Stimulated activated CD4-positive, alpha-beta T cell treated with anti-CD3 and anti-CD28 coated beads, Interleukin-12 subunit alpha, Interleukin-12 subunit beta, amount 100 ng/mL, for 4 hours (primary cell): Measurements from ENCODE around the gene CUX1.
"Not testable (repeated sequence)": the region's sequence is repeated elsewhere in the genome, so short reads cannot be mapped to it uniquely, and the experiment has no call there.

Experiments
- DNase-seq: peaks from one replicate; pipeline ENCODE4 v3.0.0-alpha.2; 2020

CUX1 gene

DNA sequence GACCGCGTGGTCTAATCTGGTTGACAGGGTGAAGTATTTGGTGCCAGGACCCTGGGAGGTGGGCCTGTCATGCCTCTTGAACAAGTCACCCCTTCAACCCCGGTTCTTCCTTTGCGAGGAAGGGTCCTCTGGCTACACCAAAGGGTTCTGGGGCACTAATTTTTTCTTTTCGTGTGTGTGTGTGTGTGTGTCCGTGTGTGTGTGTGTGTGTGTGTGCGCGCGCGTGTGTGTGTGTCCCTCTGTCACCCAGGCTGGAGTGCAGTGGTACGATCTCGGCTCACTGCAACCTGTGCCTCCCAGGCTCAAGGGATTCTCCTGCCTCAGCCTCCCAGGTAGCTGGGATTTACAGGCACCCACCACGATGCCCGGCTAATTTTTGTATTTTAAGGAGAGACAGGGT, 483.9 kb downstream of the CUX1 start:
- not testable (repeated sequence) for DNase-seq

- no peak for DNase-seq
Measured at GRCh38 chr7:102302025-102302424, 484.6 kb downstream of the CUX1 start.

DNA sequence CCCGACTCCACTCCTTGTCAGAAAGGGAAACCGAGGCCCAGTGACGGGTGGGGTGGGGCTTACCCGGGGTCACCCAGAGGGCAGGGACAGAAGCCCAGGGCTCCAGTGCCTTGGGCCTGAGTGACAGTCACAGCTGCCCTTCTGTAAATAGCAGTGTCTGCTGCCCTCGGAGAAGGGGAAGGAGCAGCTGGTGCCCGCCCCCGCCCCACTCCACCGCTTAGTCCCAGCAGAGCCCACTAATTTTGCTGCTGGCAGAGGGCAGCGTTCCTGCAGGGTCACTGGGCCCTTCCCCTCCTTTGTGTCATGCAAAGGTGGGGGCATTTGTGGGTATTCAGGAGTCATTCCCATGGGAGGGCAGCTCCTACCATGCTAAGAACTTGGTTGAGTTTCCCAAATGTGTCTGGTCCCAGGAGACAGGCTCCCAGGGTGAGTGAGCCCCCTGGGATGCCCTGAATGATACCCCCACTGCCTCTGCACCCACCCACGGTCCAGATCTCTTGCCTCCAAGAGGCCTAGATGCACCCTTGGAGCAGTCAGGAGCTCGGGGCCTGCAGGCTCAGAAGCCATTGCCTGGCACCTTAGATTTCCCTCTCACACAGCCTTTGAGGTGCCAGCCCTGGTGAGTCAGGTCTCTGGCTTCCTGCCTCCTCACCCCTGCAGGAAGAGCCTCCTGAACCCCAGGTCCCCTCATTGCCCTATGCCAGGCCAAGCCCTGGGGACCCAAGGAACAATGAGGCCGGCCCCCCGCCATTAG, 486.4 kb downstream of the CUX1 start:
- no peak for DNase-seq

GRCh38 chr7:102304668-102305067, 487.2 kb downstream of the CUX1 start:
- no peak for DNase-seq

GRCh38 chr7:102305414-102306268, 488.2 kb downstream of the CUX1 start:
- DNase-seq = no peak

DNA sequence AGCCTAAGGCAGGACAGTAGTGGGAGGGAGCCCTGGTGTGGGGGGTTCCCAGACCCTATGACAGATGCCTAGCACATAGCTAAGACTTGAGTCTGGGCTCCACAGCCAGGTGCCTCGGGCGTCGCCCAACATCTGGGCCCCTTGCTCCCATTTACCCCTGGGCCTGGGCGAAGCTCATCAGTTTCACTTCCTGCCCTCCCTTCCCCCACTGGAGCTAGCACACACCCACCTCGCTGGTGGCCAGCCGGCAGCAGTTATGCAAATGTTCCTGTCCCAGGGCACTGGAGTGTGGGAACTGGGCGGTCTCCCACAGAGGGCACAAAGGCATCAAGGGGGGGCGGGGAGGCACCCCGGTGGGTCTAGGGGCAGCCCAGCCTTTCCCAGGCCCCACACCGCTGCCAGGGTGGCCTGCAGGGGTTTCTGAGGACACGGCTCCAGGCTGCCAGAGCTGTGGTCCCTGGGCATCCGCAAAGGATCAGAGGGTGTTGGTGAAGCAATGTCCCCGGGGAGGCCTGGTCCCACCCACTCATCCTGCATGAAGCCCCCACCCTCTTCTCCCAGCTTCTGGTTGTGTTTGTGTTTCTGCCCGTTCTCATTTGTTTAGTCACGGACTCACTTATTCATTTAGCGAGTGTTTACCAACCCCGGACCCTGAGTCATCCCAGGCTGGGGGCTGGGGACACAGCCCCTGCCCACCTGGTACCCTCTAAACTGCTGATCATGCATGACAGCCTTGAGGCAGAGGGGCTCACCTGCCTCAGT, 489.7 kb downstream of the CUX1 start:
- no peak for DNase-seq

DNA sequence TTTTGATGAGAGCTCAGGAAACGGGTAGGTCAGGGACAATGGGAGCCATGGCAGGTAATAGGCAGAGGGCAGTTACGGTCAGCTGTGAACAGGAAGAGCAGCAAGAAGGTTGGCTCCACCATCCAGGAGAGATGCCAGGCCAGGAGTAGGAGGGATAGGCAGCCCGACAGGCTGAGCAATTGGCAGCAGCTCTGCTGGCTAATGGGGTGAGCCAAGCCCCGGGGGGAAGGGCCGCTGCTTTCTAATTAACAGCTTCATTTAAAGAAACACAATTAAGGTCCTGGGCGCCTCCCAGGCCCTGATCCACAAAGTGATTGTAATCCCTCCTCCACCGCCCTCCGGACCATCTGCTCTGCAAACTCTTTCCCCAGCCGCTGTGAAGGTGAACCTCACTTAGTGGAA, 493.0 kb downstream of the CUX1 start:
- DNase-seq = no peak

GRCh38 chr7:102312317-102312716, 494.9 kb downstream of the CUX1 start:
- DNase-seq = no peak

GRCh38 chr7:102313997-102314780, 496.8 kb downstream of the CUX1 start:
- no peak for DNase-seq

GRCh38 chr7:102317231-102318059, 500.0 kb downstream of the CUX1 start:
- DNase-seq = no peak

- no peak for DNase-seq
Measured at GRCh38 chr7:102318482-102318971, 501.1 kb downstream of the CUX1 start.

DNA sequence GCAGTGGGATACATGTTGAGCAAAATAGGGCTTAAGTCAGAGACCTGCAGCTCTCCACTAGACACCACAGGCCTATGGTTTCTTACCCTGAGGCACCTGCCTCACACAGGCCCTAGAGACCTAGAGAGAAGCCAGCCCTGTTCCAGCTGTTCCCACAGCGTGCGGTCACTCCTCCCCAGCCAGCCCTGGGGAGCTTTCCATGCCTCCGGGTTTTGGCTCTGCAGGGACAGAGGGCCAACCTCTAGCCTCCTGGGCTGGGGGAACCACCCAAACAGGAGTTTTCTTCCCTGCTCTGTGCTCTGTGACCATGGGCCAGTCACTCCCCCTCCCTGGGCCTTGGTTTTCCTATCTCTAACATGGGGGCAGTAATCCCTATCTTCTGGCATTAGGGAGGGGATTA, 502.2 kb downstream of the CUX1 start:
- DNase-seq = no peak

DNA sequence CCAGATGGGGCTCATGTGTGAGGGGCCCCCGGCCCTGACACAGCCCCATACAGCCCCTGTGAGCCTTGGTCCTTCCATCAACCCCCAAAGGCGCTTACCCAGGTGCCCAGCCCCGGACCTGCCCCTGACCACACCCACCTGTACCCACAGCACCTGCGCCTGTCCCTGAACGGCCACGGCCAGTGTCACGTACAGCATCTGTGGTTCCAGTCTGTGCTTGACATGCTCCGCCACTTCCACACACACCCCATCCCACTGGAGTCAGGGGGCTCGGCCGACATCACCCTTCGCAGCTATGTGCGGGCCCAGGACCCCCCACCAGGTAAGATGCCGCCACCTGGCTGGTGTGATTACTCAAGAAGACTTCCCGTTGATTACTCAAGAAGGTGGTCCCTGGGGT, 502.8 kb downstream of the CUX1 start:
- DNase-seq = no peak

DNA sequence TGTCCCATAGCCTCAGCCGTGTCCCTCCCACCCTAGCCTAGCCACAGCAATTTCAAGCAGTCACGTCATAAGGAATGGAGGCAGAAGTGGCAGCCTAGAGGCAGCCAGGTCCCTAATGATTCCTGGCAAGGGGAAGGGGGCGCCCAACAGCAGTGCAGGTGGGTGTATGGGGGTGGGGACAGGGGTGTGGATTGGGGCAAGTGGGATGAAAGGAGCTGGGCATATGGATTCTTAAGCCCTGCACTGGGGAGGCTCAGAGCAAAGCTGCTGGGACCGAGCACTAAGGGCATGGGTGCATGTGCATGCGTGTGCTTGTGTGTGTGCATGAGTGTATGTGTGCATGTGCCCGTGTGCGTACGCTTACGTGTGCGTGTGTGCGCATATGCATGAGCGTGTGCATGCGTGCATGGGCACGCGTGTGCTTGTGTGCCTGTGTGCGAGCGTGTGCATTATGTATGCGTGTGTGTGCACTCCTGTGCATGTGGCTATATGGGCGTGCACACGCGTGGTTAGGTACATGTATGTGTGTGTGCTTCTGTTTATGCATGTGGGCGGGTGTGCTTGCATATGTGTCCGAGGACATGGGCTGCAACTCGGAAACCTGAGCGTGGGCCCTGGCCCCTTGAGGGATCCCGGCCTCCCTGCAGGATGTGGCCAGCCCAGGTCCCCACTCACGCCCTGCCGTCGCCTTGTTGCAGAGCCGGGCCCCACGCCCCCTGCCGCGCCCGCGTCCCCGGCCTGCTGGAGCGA, 503.4 kb downstream of the CUX1 start:
- no peak for DNase-seq

- DNase-seq = no peak
Measured at GRCh38 chr7:102321351-102322201, 504.1 kb downstream of the CUX1 start.

- no peak for DNase-seq
Measured at GRCh38 chr7:102322202-102322715, 504.8 kb downstream of the CUX1 start.

GRCh38 chr7:102323914-102324195, 506.4 kb downstream of the CUX1 start:
- DNase-seq = no peak

- DNase-seq = not testable (repeated sequence)
Measured at GRCh38 chr7:102325106-102325505, 507.7 kb downstream of the CUX1 start.

DNA sequence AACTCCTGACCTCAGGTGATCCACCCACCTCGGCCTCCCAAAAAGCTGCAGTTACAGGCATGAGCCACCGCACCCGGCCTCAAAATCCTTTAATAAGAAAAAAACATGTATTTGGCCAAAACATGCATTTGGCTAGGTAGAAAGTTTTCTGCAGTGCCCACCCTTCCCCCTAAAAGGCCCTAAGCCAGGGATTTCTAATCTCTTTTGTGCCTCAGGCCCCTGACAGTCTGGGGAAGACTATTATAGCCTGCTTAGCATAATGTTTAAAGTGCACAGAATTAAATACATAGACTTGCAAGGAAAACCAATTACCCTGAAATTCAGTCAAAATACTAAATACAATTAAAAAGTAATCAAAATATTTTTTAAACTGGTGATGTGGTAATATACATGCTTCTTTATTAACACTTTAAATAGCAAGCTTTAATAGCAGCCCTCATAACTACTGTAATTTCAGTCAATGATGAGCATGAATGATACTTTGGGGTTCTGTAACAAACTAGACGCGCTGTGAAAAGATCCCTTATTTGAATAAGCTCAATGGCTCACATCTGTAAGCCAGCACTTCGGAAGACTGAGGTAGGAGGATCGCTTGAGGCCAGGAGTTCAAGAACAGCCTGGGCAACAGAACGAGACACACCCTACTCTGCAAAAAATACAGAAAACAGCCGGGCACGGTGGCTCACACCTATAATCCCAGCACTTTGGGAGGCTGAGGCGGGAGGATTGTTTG, 508.9 kb downstream of the CUX1 start:
- DNase-seq = no peak
